WTC11 (cell line): ENCODE data around the gene SLU7. TPM values are rescaled to one million over a fixed set of nuclear protein-coding genes. Genes with fewer than 3 reads are reported as not detected.

Experiments
- ATAC-seq: fragments of 200-7000 bp; cut with Tn5 transposase; 2 replicates; pipeline ENCODE4 v1.10.0; 2021; ENCODE audit warnings: mild to moderate bottlenecking, moderate library complexity
- CTCF ChIA-PET: fragments of 300-600 bp; sonication (Branson Sonifier 250); formaldehyde crosslinking; loops from one replicate; lab custom pipeline; 2021; ENCODE audit warnings: antibody characterized with exemption; lab: Charles Lee
- POLR2A ChIA-PET: fragments of 350-600 bp; sonication (Branson Sonifier 250); formaldehyde crosslinking; loops from one replicate; lab custom pipeline; 2021; ENCODE audit warnings: antibody characterized with exemption; lab: Charles Lee
- DNase-seq: peaks from one replicate; pipeline ENCODE4 v3.0.0; 2021; ENCODE audit warnings: low spot score
- H3K27ac Mint-ChIP-seq: 2 replicates; pipeline ENCODE4 v1.8.0; 2021; ENCODE audit warnings: mixed read lengths
- H3K27me3 Mint-ChIP-seq: 2 replicates; pipeline ENCODE4 v1.8.0; 2021; ENCODE audit warnings: low read depth, mild to moderate bottlenecking, moderate library complexity, mixed read lengths
- H3K36me3 Mint-ChIP-seq: 2 replicates; pipeline ENCODE4 v1.8.0; 2021; ENCODE audit warnings: mixed read lengths
- H3K4me1 Mint-ChIP-seq: 2 replicates; pipeline ENCODE4 v1.8.0; 2022; ENCODE audit warnings: mixed read lengths
- H3K4me3 Mint-ChIP-seq: 2 replicates; pipeline ENCODE4 v1.8.0; 2021; ENCODE audit warnings: mild to moderate bottlenecking, moderate library complexity, mixed read lengths
- H3K9me3 Mint-ChIP-seq: 2 replicates; pipeline ENCODE4 v1.8.0; 2021; ENCODE audit warnings: mixed read lengths
- CREB1 ChIP-seq: sonication (generic); formaldehyde crosslinking; IDR thresholded peaks from 2 replicates; pipeline ENCODE4 v1.8.0; 2023; ENCODE audit warnings: mild to moderate bottlenecking, missing genetic modification reagents
- EMX1 ChIP-seq: fragments of 250-450 bp; sonication (Bioruptor Pico); IDR thresholded peaks from 2 replicates; pipeline ENCODE4 v1.8.0; 2021; ENCODE audit warnings: mild to moderate bottlenecking
- ETV6 ChIP-seq: sonication (generic); formaldehyde crosslinking; IDR thresholded peaks from 2 replicates; pipeline ENCODE4 v1.8.1; 2022; ENCODE audit warnings: mild to moderate bottlenecking, missing genetic modification reagents
- FOXJ3 ChIP-seq: sonication (generic); formaldehyde crosslinking; IDR thresholded peaks from 2 replicates; pipeline ENCODE4 v1.9.0; 2021; ENCODE audit warnings: missing genetic modification reagents, mild to moderate bottlenecking, borderline replicate concordance
- GABPB1 ChIP-seq: sonication (generic); formaldehyde crosslinking; IDR thresholded peaks from 2 replicates; pipeline ENCODE4 v1.8.1; 2023; ENCODE audit warnings: mild to moderate bottlenecking, missing genetic modification reagents
- GTF2I ChIP-seq: fragments of 250-450 bp; sonication (Bioruptor Pico); conservative IDR thresholded peaks from 2 replicates; pipeline ENCODE4 v1.4.0; 2021; ENCODE audit warnings: mild to moderate bottlenecking
- IRF2 ChIP-seq: sonication (generic); formaldehyde crosslinking; IDR thresholded peaks from 2 replicates; pipeline ENCODE4 v1.8.0; 2022; ENCODE audit warnings: low read depth, missing genetic modification reagents, borderline replicate concordance
- JUN ChIP-seq: sonication (generic); formaldehyde crosslinking; IDR thresholded peaks from 2 replicates; pipeline ENCODE4 v1.8.0; 2023; ENCODE audit warnings: mild to moderate bottlenecking, missing genetic modification reagents
- KAT7 ChIP-seq: sonication (generic); formaldehyde crosslinking; IDR thresholded peaks from 2 replicates; pipeline ENCODE4 v1.8.1; 2023; ENCODE audit warnings: missing genetic modification reagents, mild to moderate bottlenecking, borderline replicate concordance
- MXD4 ChIP-seq: fragments of 250-450 bp; sonication (Bioruptor Pico); IDR thresholded peaks from 2 replicates; pipeline ENCODE4 v1.8.0; 2021; ENCODE audit warnings: mild to moderate bottlenecking, moderate library complexity, borderline replicate concordance
- MYBL2 ChIP-seq: sonication (generic); formaldehyde crosslinking; IDR thresholded peaks from 2 replicates; pipeline ENCODE4 v1.8.1; 2023; ENCODE audit warnings: mild to moderate bottlenecking, moderate library complexity, missing genetic modification reagents
- NFATC4 ChIP-seq: fragments of 250-450 bp; sonication (Bioruptor Pico); IDR thresholded peaks from 2 replicates; pipeline ENCODE4 v1.9.0; 2021; ENCODE audit warnings: mild to moderate bottlenecking
- NFYB ChIP-seq: sonication (generic); formaldehyde crosslinking; conservative IDR thresholded peaks from 2 replicates; pipeline ENCODE4 v1.8.0; 2022; ENCODE audit warnings: low read depth, missing genetic modification reagents
- RELA ChIP-seq: sonication (generic); formaldehyde crosslinking; IDR thresholded peaks from 2 replicates; pipeline ENCODE4 v1.8.1; 2022; ENCODE audit warnings: missing genetic modification reagents, mild to moderate bottlenecking, borderline replicate concordance
- RORB ChIP-seq: fragments of 250-450 bp; sonication (Bioruptor Pico); IDR thresholded peaks from 2 replicates; pipeline ENCODE4 v1.9.0; 2021; ENCODE audit warnings: mild to moderate bottlenecking
- SMAD3 ChIP-seq: sonication (generic); formaldehyde crosslinking; IDR thresholded peaks from 2 replicates; pipeline ENCODE4 v1.8.0; 2022; ENCODE audit warnings: missing genetic modification reagents, mild to moderate bottlenecking, borderline replicate concordance
- ZNF138 ChIP-seq: sonication (generic); formaldehyde crosslinking; conservative IDR thresholded peaks from 2 replicates; pipeline ENCODE4 v1.8.1; 2022; ENCODE audit warnings: mild to moderate bottlenecking, moderate library complexity, missing genetic modification reagents
- ZNF317 ChIP-seq: sonication (generic); formaldehyde crosslinking; IDR thresholded peaks from 2 replicates; pipeline ENCODE4 v1.8.1; 2023; ENCODE audit warnings: low read depth, mild to moderate bottlenecking, moderate library complexity, missing genetic modification reagents, borderline replicate concordance
- total RNA-seq: library from RNA; stranded (reverse); gene quantifications from 3 replicates; pipeline ENCODE4 v1.2.3, GENCODE V29; 2021
- TF ChIP-seq, protein P1 (sequence below): sonication (generic); formaldehyde crosslinking; IDR thresholded peaks from 2 replicates; pipeline ENCODE4 v1.8.0; 2023; ENCODE audit warnings: mild to moderate bottlenecking, missing genetic modification reagents
- TF ChIP-seq, protein P2 (sequence below): sonication (generic); formaldehyde crosslinking; IDR thresholded peaks from 2 replicates; pipeline ENCODE4 v1.8.0; 2022; ENCODE audit warnings: missing genetic modification reagents
- TF ChIP-seq, protein P3 (sequence below): fragments of 200-600 bp; IDR thresholded peaks from 2 replicates; pipeline ENCODE4 v1.8.0; 2022; ENCODE audit warnings: antibody characterized with exemption
- TF ChIP-seq, protein P4 (sequence below): sonication (generic); formaldehyde crosslinking; IDR thresholded peaks from 2 replicates; pipeline ENCODE4 v1.8.1; 2022; ENCODE audit warnings: low read depth, missing genetic modification reagents, borderline replicate concordance
- TF ChIP-seq, protein P5 (sequence below): sonication (generic); formaldehyde crosslinking; conservative IDR thresholded peaks from 2 replicates; pipeline ENCODE4 v1.8.1; 2022; ENCODE audit warnings: mild to moderate bottlenecking, missing genetic modification reagents

SLU7 gene
- total RNA-seq, 1 experiment from 2014 or later, result 32.5 TPM

DNA sequence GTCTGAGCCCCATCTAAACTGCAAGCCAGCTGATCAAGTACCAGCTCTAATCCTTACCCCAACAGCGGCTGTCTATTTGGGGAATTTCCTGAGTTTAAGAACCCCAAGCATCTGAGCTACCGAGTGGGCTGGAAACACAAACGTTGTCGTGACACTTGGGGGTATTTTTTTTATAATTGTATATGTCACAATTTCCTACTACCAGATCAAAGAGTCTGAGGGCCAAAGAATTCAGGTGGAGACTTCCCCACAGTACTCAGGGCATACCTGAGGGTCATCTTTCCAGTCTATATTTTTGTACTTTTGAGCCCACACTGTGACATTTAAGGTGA lies 45.6 kb upstream of the SLU7 start:
- DNase-seq, result no peak
- Mint-ChIP-seq H3K27me3 (no peaks in the 10 kb centered on the region; the same call in 1 of the 2 replicates), H3K4me1 (peaks cover 27% of the 10 kb centered on the region), H3K27ac (no peak overlapping the region), H3K4me3 (no peak overlapping the region), H3K36me3 (peaks cover 4% of the 10 kb centered on the region; the same call in 1 of the 2 replicates), H3K9me3 (peaks cover 15% of the 10 kb centered on the region)
- ChIA-PET POLR2A (no interaction called here), CTCF (interaction anchor here (0.9 to 1.8 kb wide), 2 partner anchors 25 to 26 kb away, joined by 3 to 10 read pairs; no protein-coding TSS in a partner anchor)
- no peak for ATAC-seq
- TF ChIP-seq NFYB (CRISPR knock-in tag), result no peak
- no peak for TF ChIP-seq CREB1
- no peak for TF ChIP-seq MXD4
- no peak for TF ChIP-seq JUN (CRISPR knock-in tag)
- TF ChIP-seq, protein P1, sequence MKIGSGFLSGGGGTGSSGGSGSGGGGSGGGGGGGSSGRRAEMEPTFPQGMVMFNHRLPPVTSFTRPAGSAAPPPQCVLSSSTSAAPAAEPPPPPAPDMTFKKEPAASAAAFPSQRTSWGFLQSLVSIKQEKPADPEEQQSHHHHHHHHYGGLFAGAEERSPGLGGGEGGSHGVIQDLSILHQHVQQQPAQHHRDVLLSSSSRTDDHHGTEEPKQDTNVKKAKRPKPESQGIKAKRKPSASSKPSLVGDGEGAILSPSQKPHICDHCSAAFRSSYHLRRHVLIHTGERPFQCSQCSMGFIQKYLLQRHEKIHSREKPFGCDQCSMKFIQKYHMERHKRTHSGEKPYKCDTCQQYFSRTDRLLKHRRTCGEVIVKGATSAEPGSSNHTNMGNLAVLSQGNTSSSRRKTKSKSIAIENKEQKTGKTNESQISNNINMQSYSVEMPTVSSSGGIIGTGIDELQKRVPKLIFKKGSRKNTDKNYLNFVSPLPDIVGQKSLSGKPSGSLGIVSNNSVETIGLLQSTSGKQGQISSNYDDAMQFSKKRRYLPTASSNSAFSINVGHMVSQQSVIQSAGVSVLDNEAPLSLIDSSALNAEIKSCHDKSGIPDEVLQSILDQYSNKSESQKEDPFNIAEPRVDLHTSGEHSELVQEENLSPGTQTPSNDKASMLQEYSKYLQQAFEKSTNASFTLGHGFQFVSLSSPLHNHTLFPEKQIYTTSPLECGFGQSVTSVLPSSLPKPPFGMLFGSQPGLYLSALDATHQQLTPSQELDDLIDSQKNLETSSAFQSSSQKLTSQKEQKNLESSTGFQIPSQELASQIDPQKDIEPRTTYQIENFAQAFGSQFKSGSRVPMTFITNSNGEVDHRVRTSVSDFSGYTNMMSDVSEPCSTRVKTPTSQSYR, result no peak
- TF ChIP-seq, protein P2, sequence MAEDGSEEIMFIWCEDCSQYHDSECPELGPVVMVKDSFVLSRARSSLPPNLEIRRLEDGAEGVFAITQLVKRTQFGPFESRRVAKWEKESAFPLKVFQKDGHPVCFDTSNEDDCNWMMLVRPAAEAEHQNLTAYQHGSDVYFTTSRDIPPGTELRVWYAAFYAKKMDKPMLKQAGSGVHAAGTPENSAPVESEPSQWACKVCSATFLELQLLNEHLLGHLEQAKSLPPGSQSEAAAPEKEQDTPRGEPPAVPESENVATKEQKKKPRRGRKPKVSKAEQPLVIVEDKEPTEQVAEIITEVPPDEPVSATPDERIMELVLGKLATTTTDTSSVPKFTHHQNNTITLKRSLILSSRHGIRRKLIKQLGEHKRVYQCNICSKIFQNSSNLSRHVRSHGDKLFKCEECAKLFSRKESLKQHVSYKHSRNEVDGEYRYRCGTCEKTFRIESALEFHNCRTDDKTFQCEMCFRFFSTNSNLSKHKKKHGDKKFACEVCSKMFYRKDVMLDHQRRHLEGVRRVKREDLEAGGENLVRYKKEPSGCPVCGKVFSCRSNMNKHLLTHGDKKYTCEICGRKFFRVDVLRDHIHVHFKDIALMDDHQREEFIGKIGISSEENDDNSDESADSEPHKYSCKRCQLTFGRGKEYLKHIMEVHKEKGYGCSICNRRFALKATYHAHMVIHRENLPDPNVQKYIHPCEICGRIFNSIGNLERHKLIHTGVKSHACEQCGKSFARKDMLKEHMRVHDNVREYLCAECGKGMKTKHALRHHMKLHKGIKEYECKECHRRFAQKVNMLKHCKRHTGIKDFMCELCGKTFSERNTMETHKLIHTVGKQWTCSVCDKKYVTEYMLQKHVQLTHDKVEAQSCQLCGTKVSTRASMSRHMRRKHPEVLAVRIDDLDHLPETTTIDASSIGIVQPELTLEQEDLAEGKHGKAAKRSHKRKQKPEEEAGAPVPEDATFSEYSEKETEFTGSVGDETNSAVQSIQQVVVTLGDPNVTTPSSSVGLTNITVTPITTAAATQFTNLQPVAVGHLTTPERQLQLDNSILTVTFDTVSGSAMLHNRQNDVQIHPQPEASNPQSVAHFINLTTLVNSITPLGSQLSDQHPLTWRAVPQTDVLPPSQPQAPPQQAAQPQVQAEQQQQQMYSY (CRISPR knock-in tag), result no peak
- TF ChIP-seq RORB (CRISPR knock-in tag), result no peak
- no peak for TF ChIP-seq GTF2I (CRISPR knock-in tag)
- TF ChIP-seq, protein P3, sequence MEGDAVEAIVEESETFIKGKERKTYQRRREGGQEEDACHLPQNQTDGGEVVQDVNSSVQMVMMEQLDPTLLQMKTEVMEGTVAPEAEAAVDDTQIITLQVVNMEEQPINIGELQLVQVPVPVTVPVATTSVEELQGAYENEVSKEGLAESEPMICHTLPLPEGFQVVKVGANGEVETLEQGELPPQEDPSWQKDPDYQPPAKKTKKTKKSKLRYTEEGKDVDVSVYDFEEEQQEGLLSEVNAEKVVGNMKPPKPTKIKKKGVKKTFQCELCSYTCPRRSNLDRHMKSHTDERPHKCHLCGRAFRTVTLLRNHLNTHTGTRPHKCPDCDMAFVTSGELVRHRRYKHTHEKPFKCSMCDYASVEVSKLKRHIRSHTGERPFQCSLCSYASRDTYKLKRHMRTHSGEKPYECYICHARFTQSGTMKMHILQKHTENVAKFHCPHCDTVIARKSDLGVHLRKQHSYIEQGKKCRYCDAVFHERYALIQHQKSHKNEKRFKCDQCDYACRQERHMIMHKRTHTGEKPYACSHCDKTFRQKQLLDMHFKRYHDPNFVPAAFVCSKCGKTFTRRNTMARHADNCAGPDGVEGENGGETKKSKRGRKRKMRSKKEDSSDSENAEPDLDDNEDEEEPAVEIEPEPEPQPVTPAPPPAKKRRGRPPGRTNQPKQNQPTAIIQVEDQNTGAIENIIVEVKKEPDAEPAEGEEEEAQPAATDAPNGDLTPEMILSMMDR, result no peak
- no peak for TF ChIP-seq EMX1 (CRISPR knock-in tag)
- TF ChIP-seq NFATC4 (CRISPR knock-in tag), result no peak
- no peak for TF ChIP-seq FOXJ3 (CRISPR knock-in tag)
- no peak for TF ChIP-seq ZNF317 (CRISPR knock-in tag)
- TF ChIP-seq, protein P4, sequence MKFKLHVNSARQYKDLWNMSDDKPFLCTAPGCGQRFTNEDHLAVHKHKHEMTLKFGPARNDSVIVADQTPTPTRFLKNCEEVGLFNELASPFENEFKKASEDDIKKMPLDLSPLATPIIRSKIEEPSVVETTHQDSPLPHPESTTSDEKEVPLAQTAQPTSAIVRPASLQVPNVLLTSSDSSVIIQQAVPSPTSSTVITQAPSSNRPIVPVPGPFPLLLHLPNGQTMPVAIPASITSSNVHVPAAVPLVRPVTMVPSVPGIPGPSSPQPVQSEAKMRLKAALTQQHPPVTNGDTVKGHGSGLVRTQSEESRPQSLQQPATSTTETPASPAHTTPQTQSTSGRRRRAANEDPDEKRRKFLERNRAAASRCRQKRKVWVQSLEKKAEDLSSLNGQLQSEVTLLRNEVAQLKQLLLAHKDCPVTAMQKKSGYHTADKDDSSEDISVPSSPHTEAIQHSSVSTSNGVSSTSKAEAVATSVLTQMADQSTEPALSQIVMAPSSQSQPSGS, result no peak
- TF ChIP-seq KAT7, result no peak

DNA sequence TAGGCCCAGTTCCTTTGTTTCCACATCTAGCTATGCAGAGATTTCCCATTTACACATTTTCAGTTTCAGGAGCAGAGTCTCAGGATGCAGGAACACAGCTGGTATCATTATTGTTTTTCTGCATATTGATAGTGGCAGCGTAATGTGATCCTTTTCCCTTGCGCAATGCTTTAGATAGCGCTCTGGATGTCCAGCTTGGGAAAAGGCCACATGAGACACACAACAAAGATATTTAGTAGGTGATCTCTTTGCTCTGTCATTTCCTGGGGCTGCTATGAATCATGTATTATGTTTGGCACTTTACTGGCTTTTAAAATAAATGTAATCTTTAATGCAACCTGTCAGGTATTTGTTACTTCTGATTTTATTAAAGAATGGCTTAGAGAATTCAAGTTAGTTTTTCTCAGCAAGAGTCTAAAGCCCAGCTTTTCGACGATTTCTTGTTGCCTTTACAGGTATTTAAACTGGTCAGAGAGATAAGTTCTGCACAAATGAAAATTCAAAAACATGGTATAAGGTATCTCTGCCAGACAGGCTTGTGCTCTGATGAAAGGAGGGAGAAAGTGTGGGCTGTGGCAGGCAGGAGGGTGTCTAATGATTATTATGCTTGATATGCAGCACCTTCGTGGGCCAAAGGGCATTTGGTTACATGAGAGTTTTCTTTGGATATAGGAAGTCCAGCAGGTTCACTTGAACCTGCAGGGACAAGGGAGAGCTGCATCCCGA lies 45.0 kb upstream of the SLU7 start:
- Mint-ChIP-seq H3K36me3 (peaks cover 4% of the 10 kb centered on the region; the same call in 1 of the 2 replicates), H3K9me3 (peaks cover 20% of the 10 kb centered on the region), H3K4me1 (peaks cover 27% of the 10 kb centered on the region), H3K4me3 (no peak overlapping the region), H3K27ac (no peak overlapping the region; the same call in 1 of the 2 replicates), H3K27me3 (no peaks in the 10 kb centered on the region; the same call in 1 of the 2 replicates)
- POLR2A ChIA-PET, result interaction anchor here (0.7 kb wide), 1 partner anchor 11 kb away, joined by 4 read pairs; no protein-coding TSS in a partner anchor
- ATAC-seq (no peak), DNase-seq (no peak)
- TF ChIP-seq ZNF138 (CRISPR knock-in tag) (no peak), MYBL2 (CRISPR knock-in tag) (no peak), ETV6 (CRISPR knock-in tag) (no peak), GABPB1 (CRISPR knock-in tag) (peak; percentile 63; the same call in 1 of the 2 replicates), IRF2 (CRISPR knock-in tag) (no peak), SMAD3 (no peak), RELA (CRISPR knock-in tag) (no peak)
- TF ChIP-seq, protein P5, sequence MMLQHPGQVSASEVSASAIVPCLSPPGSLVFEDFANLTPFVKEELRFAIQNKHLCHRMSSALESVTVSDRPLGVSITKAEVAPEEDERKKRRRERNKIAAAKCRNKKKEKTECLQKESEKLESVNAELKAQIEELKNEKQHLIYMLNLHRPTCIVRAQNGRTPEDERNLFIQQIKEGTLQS (CRISPR knock-in tag), result no peak
- CTCF ChIA-PET, result interaction anchor here (0.9 to 1.8 kb wide), 2 partner anchors 24 to 26 kb away, joined by 3 to 10 read pairs; no protein-coding TSS in a partner anchor
